Measurements from ENCODE around the gene CNEP1R1. TPM values are rescaled to one million over a fixed set of nuclear protein-coding genes. Genes with fewer than 3 reads are reported as not detected.

The CNEP1R1 gene
- total RNA-seq, 1 experiment from 2014 or later, result 13.8 TPM

DNA sequence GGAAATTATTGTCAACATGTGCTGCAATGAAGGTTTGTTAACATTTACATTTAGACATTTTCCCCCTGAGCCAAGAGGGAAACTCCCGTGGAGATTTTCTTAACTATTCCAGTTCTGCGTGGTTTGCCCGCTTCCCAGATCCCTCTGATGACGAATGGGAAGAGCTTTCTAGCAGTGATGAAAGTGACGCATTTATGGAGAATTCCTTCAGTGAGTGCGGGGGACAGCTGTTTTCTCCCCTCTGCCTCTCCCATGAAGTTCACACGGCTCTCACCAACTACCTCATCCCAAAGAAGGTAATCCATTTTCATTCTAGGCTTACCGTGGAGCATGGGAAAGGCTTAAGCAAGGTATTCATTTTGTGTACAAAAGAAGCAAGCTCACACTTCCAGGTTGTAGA is 59.0 kb downstream of the CNEP1R1 start:
- Mint-ChIP-seq H3K4me1 (no peaks in the 10 kb centered on the region), H3K36me3 (peaks cover 59% of the 10 kb centered on the region), H3K4me3 (no peak overlapping the region), H3K27ac (no peak overlapping the region), H3K9me3 (no peaks in the 10 kb centered on the region), H3K27me3 (ENCODE audit: low read depth) (no peaks in the 10 kb centered on the region)
- DNase-seq (ENCODE audit: low spot score) (no peak), ATAC-seq (no peak)
- CTCF ChIA-PET, result no interaction called here
- TF ChIP-seq, protein P1, sequence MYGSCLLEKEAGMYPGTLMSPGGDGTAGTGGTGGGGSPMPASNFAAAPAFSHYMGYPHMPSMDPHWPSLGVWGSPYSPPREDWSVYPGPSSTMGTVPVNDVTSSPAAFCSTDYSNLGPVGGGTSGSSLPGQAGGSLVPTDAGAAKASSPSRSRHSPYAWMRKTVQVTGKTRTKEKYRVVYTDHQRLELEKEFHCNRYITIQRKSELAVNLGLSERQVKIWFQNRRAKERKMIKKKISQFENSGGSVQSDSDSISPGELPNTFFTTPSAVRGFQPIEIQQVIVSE (CRISPR knock-in tag; IDR thresholded peaks at IDR 0.05; ENCODE audit: borderline replicate concordance), result no peak
- TF ChIP-seq CREM (CRISPR knock-in tag; IDR thresholded peaks at IDR 0.05) (no peak), HMGA2 (CRISPR knock-in tag; IDR thresholded peaks at IDR 0.05) (no peak), ETV6 (CRISPR knock-in tag; IDR thresholded peaks at IDR 0.05) (no peak)
- POLR2A ChIA-PET, result no interaction called here

DNA sequence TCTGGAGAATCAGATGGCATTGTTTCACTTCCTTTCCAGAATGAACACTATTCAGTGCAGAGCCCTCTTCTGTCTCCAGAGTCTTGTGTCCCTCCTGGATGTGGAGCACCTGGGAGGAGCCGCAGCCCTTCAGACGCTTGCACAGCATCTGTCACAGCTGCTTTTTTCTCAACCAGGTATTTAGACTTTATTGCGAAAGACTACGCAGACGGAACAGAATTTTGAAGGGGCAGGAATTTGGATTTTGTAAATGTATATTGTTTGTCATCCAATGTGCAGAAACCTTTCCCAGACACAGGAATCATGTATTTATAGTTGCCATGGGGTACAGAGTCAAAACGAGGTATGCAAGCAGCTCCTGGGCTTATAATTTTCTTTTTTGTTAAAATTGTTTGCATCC is 61.2 kb downstream of the CNEP1R1 start:
- TF ChIP-seq KAT7 (CRISPR knock-in tag; IDR thresholded peaks at IDR 0.05; ENCODE audit: borderline replicate concordance) (no peak), ZNF671 (CRISPR knock-in tag; IDR thresholded peaks at IDR 0.05) (no peak), TP53 (CRISPR knock-in tag; IDR thresholded peaks at IDR 0.05) (no peak), HMGA2 (CRISPR knock-in tag; IDR thresholded peaks at IDR 0.05) (no peak), SP1 (CRISPR knock-in tag; conservative IDR thresholded peaks at IDR 0.05) (no peak), ZBTB21 (CRISPR knock-in tag; IDR thresholded peaks at IDR 0.05; ENCODE audit: borderline replicate concordance) (no peak), ETV6 (CRISPR knock-in tag; IDR thresholded peaks at IDR 0.05) (no peak)
- TF ChIP-seq, protein P2, sequence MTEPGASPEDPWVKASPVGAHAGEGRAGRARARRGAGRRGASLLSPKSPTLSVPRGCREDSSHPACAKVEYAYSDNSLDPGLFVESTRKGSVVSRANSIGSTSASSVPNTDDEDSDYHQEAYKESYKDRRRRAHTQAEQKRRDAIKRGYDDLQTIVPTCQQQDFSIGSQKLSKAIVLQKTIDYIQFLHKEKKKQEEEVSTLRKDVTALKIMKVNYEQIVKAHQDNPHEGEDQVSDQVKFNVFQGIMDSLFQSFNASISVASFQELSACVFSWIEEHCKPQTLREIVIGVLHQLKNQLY (CRISPR knock-in tag; IDR thresholded peaks at IDR 0.05), result no peak
- TF ChIP-seq, protein P3, sequence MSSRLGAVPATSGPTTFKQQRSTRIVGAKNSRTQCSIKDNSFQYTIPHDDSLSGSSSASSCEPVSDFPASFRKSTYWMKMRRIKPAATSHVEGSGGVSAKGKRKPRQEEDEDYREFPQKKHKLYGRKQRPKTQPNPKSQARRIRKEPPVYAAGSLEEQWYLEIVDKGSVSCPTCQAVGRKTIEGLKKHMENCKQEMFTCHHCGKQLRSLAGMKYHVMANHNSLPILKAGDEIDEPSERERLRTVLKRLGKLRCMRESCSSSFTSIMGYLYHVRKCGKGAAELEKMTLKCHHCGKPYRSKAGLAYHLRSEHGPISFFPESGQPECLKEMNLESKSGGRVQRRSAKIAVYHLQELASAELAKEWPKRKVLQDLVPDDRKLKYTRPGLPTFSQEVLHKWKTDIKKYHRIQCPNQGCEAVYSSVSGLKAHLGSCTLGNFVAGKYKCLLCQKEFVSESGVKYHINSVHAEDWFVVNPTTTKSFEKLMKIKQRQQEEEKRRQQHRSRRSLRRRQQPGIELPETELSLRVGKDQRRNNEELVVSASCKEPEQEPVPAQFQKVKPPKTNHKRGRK (CRISPR knock-in tag; IDR thresholded peaks at IDR 0.05; ENCODE audit: borderline replicate concordance), result no peak
- TF ChIP-seq, protein P1 (CRISPR knock-in tag; IDR thresholded peaks at IDR 0.05; ENCODE audit: borderline replicate concordance), result no peak
- TF ChIP-seq, protein P4, sequence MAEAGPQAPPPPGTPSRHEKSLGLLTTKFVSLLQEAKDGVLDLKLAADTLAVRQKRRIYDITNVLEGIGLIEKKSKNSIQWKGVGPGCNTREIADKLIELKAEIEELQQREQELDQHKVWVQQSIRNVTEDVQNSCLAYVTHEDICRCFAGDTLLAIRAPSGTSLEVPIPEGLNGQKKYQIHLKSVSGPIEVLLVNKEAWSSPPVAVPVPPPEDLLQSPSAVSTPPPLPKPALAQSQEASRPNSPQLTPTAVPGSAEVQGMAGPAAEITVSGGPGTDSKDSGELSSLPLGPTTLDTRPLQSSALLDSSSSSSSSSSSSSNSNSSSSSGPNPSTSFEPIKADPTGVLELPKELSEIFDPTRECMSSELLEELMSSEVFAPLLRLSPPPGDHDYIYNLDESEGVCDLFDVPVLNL (CRISPR knock-in tag; IDR thresholded peaks at IDR 0.05; ENCODE audit: borderline replicate concordance, low read depth), result no peak
- TF ChIP-seq, protein P5, sequence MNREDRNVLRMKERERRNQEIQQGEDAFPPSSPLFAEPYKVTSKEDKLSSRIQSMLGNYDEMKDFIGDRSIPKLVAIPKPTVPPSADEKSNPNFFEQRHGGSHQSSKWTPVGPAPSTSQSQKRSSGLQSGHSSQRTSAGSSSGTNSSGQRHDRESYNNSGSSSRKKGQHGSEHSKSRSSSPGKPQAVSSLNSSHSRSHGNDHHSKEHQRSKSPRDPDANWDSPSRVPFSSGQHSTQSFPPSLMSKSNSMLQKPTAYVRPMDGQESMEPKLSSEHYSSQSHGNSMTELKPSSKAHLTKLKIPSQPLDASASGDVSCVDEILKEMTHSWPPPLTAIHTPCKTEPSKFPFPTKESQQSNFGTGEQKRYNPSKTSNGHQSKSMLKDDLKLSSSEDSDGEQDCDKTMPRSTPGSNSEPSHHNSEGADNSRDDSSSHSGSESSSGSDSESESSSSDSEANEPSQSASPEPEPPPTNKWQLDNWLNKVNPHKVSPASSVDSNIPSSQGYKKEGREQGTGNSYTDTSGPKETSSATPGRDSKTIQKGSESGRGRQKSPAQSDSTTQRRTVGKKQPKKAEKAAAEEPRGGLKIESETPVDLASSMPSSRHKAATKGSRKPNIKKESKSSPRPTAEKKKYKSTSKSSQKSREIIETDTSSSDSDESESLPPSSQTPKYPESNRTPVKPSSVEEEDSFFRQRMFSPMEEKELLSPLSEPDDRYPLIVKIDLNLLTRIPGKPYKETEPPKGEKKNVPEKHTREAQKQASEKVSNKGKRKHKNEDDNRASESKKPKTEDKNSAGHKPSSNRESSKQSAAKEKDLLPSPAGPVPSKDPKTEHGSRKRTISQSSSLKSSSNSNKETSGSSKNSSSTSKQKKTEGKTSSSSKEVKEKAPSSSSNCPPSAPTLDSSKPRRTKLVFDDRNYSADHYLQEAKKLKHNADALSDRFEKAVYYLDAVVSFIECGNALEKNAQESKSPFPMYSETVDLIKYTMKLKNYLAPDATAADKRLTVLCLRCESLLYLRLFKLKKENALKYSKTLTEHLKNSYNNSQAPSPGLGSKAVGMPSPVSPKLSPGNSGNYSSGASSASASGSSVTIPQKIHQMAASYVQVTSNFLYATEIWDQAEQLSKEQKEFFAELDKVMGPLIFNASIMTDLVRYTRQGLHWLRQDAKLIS (CRISPR knock-in tag; IDR thresholded peaks at IDR 0.05; ENCODE audit: borderline replicate concordance), result no peak
- TF ChIP-seq, protein P6, sequence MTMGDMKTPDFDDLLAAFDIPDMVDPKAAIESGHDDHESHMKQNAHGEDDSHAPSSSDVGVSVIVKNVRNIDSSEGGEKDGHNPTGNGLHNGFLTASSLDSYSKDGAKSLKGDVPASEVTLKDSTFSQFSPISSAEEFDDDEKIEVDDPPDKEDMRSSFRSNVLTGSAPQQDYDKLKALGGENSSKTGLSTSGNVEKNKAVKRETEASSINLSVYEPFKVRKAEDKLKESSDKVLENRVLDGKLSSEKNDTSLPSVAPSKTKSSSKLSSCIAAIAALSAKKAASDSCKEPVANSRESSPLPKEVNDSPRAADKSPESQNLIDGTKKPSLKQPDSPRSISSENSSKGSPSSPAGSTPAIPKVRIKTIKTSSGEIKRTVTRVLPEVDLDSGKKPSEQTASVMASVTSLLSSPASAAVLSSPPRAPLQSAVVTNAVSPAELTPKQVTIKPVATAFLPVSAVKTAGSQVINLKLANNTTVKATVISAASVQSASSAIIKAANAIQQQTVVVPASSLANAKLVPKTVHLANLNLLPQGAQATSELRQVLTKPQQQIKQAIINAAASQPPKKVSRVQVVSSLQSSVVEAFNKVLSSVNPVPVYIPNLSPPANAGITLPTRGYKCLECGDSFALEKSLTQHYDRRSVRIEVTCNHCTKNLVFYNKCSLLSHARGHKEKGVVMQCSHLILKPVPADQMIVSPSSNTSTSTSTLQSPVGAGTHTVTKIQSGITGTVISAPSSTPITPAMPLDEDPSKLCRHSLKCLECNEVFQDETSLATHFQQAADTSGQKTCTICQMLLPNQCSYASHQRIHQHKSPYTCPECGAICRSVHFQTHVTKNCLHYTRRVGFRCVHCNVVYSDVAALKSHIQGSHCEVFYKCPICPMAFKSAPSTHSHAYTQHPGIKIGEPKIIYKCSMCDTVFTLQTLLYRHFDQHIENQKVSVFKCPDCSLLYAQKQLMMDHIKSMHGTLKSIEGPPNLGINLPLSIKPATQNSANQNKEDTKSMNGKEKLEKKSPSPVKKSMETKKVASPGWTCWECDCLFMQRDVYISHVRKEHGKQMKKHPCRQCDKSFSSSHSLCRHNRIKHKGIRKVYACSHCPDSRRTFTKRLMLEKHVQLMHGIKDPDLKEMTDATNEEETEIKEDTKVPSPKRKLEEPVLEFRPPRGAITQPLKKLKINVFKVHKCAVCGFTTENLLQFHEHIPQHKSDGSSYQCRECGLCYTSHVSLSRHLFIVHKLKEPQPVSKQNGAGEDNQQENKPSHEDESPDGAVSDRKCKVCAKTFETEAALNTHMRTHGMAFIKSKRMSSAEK (CRISPR knock-in tag; IDR thresholded peaks at IDR 0.05; ENCODE audit: borderline replicate concordance), result no peak
- TF ChIP-seq, protein P7, sequence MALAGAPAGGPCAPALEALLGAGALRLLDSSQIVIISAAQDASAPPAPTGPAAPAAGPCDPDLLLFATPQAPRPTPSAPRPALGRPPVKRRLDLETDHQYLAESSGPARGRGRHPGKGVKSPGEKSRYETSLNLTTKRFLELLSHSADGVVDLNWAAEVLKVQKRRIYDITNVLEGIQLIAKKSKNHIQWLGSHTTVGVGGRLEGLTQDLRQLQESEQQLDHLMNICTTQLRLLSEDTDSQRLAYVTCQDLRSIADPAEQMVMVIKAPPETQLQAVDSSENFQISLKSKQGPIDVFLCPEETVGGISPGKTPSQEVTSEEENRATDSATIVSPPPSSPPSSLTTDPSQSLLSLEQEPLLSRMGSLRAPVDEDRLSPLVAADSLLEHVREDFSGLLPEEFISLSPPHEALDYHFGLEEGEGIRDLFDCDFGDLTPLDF (CRISPR knock-in tag; IDR thresholded peaks at IDR 0.05), result no peak
- Mint-ChIP-seq H3K4me3 (no peak overlapping the region), H3K36me3 (peaks cover 60% of the 10 kb centered on the region), H3K27ac (no peak overlapping the region), H3K4me1 (no peaks in the 10 kb centered on the region), H3K27me3 (ENCODE audit: low read depth) (no peaks in the 10 kb centered on the region), H3K9me3 (no peaks in the 10 kb centered on the region)
- POLR2A ChIA-PET, result no interaction called here
- ATAC-seq, result no peak
- DNase-seq (ENCODE audit: low spot score), result no peak
- CTCF ChIA-PET, result no interaction called here

Data from WTC11 (cell line).